HG03558 (cell line): ENCODE measurements around the gene NTN1.

Source experiments
- ATAC-seq: cut with Tn5 transposase; IDR thresholded peaks from one replicate; pipeline ENCODE4 v1.9.1; 2021; ENCODE audit warnings: moderate number of reproducible peaks; ENCODE audit not compliant: unreplicated experiment; ENCODE audit errors: extremely low read depth

Gene NTN1

DNA sequence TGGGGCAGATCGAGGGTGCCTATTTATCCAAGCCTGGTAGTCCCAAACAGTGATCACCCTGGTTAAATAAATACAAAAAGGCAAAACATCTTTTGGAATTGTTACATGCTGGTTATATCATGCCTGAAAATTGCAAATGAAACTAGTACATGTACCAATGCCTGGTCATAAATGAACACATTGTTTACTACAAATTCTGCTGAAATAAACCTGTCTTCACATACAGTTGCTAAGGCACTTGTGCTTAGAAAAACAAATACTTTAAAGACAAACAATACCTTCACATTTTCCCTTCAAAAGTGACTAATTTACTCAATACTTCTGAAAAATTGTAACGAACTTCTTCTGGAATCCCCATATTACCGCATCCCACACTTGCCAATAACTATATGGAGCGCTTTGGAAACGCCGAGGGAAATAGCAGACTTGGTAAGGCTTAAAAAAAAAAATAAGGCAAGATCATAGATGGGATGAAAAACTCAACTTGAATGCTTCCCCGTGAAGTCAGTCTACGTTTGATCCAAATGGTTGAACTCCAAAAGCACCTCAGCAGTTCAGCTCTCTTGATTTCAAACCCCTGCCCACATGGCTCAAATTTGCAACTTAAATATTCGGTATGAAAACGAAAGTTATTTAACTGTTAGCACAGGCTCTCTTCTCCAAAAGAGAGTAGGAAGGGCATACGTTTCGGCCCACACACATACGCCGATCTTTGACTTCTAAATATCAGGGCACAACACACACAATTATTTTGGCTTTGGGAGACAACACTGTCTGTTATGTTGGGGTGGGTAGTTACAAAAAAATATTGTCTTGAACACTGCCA lies 264.5 kb downstream of the NTN1 start:
- ATAC-seq: no peak

DNA sequence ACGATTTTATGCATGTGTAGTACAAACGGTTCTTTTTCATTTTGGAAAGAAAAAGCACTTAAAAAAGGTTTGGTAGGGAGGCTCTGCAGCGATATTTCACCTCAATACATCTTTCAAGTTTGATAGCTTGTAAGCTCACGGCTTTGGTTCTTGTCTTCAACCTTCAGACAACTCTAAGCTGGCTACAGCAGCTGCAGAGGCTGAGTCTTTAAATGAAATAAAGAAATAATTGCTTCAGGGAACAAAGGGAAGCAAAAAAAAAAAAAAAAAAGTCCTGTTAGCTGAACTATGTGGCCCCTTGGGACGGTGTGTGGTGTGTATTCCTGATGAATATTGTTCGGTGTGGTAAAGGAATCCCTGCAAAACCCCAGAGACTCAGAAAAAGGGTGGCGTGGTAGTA lies 265.1 kb downstream of the NTN1 start:
- ATAC-seq: no peak

DNA sequence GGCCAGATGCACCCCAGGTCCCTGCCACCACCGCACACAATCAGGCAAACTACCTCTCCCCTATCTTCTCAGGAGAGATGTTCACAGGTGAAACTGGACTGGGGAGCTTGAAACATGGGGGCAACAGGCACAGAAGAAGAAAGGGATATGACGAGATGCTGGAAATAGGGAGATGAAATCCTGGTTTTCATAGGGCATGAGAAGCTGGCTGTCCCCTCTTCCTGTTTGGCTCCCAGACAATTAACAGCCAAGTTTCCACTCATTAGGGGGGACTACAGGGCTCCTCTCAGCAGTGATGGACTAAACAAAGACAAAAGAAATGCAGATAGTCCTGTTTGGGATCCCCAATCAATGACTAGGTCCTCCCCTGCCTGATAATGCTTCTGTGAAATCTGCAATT lies 266.0 kb downstream of the NTN1 start:
- no peak for ATAC-seq

DNA sequence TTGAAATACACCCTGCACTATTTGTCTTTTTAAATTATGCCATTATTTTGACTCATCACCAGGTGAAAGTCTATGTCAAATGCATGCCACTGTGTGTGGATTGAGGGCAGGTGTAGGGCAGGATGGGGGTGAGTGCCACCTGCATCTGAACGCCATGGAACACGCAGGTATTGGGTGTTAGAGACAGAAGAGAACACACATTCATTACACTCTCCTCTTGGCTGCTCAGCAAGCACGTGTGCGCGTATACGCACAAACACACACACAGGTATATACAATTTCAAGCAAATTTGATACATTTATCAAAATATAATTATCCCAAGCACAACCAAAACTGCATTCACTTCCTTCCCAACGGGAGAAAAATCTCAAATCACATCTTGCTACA lies 268.9 kb downstream of the NTN1 start:
- ATAC-seq: no peak

DNA sequence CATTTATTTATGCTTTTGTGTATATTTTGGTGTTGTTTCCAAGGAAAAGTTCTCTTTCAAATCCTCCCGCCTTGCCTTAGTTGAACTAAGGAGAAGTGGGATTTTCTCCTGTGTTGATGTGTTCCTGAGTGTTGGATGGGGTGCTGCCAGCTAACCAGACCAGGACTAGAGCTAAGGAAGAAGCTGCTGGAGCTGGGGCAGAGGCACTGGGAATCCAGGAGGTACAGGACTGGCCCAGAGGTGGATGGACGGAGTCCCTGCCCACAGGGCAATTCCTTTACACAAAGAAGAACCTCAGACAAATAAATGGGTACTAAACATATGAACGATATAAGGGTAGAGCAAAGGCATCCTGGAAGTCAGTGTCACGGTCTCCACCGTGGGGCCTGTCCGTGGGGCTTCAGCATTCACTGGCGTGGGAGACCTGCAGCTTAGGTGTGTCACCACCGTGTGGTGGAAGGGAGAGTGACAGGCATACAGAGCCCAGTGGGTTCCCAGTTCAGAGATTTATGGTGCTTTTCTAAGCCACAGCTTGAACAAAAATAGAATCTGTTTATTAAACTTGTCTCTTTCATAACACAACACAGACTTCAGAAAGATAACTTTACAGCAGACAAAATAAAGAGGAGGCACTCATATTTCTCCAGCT lies 270.7 kb downstream of the NTN1 start:
- no peak for ATAC-seq

DNA sequence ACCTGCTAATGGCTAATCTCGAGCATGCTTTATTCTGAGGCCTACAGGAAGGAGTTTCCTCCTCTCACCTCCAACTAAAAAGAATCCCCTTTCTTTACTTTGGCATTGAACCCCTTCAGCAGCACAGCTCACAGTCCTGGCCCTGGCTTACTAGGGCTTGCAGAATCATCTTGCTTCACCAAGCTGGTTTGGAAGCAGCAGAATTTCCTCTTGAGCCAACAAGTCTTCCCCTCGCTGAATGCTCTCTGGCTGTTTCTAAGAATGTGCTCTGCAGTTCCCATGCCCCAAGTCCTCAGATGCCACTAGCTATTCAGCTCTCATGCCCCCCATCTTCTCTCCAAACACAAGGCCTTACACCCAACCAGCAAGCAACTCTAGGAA lies 271.2 kb downstream of the NTN1 start:
- ATAC-seq: no peak
